Measurements from ENCODE around the gene TMEM255B.

The TMEM255B gene

GRCh38 chr13:113766035-113766800, 7.2 kb downstream of the TMEM255B start:
- DNase-seq (ENCODE audit: low read depth, low spot score) = no peak

DNA sequence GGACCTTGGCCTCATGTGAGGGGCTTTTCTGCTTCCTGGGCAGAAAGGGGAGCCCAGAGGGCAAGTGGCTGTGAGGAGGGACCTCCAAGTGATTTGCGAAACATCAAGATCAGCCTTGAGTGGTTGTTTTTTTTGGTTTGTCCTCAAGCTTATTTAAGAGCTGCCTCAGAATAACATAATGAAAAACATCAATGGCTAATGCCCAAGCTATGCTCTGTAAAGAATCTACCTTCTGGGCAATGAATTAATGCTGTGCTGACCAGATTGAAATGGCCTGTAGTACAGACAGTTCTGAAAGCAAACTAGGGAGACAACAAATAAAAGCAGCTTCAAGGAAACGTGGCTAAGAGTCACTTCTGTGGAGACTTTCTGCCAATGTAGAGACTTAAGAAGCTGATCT, 8.3 kb downstream of the TMEM255B start:
- DNase-seq (ENCODE audit: low read depth, low spot score) = no peak

DNA sequence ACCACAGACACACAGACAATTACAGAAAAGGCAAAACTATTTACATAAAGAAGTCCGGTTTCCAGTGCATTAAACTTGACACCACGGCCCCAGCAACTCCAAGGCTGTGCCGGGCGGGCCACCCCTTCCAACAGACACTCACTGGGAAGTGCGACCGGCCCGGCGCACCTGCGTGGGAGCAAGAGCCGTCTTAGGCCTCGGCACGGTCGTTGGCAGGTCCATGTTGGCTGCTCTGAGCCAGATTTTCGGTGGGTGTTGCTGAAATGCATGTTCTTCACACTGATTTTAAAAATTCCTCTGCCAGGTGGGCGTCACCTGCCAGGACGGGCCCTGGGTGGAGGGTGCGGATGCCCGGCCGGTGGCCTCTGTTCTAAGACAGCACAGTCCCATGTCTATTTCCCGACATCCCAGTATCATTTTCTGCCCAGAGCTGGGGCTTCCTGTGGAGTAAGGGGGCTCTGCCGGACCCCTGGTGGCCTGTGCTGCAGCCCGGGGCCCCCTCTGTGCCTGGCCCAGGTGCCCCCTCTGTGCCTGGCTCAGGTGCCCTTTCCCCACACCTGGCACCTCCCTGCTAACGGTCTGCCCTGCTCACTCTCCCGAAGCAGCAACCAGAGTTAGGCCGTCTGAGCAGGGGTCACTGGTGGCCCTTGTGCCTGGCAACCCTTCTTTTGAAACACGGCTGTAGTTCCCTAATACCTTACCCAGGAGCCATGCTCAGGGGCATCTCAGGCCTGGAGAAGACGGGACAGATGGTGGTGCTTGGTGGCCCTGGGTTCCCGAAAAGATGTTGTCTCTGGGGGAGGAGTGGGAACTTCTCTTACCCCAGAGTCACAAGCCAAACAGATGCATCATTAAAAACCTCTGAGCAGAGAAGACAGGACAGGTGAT, 9.2 kb downstream of the TMEM255B start:
- no peak for DNase-seq (ENCODE audit: low read depth, low spot score)

DNA sequence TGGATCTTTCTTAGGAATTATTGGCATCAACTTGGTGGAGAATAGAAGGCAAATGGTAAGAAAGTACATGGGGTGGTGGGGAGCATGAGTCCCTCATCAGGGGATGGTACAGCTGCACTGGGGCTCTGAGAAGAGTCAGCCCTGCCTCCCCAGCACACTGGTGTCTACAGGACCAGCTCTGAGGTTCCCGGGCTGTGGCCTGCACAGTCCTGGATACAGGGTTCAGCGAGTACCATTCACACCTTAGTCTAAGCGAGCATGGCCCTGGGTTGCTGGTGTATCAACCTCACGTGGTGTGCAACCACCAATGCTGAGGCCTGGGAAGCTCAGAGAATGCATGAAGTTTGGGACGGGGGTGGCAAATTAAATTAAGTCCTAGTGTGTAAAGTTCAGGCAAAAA, 10.1 kb downstream of the TMEM255B start:
- no peak for DNase-seq (ENCODE audit: low read depth, low spot score)

DNA sequence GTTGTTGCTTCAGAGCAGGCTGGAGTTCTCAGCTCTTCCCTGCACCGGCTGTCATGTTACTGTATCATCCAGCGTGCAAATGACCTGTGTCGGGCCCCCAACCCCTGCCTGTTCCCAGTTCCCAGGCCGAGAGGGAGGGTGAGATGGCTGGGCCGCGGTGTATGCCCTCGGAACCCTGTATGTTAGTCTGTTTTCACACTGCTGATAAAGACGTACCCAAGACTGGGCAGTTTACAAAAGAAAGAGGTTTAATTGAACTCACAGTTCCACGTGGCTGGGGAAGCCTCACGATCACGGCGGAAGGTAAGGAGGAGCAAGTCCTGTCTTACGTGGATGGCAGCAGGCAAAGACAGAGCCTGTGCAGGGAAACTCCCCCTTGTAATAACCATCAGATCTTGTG, 10.9 kb downstream of the TMEM255B start:
- DNase-seq (ENCODE audit: low read depth, low spot score) = no peak

DNA sequence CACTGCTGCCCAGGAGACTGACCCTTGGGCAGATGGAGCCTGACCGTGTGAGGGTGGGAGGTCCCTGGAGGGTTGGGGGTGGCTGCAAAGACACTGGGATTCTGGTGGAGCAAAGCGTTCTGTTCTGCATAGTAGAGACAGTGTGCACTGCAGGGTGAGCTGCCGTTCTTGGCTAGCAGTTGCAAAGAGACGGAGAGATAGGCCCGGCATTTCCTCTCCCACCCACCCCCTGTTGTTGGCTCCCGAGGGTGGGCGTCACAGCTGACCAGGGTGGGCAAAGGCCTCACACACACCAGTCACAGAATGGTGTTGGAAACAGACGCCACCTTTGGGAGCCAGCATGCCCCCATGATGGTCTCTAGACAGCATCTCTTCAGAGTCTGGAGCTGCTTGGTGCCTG, 11.4 kb downstream of the TMEM255B start:
- no peak for DNase-seq (ENCODE audit: low read depth, low spot score)

- no peak for DNase-seq (ENCODE audit: low read depth, low spot score)
These were observed 11.9 kb downstream of the TMEM255B start for GRCh38 chr13:113770937-113771336.

DNA sequence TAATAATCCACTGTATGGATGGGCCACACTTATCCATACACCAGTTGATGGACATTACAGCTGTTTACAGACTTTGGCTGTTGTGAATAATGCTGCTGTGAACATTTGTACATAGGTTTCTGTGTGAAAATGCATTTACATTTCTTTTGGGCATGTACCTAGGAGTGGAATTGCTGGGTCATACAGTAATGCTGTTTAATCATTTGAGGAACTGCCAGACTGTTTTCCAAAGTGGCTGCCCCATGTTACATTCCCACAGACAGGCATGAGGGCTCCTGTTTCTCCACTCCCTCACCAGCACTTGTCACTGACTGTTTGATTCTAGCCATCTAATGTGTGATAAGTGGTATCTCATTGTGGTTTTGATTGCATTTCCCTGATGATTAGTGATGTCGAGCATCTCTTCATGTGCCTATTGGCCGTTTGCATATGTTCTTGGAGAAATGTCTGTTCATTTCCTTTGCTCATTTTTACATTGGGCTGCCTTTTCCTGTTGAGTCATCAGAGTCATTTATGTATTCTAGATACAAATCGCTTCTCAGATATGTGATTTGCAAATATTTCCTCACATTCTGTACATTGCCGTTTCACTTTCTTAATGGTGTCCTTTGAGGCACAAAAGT, 12.8 kb downstream of the TMEM255B start:
- no peak for DNase-seq (ENCODE audit: low read depth, low spot score)

DNA sequence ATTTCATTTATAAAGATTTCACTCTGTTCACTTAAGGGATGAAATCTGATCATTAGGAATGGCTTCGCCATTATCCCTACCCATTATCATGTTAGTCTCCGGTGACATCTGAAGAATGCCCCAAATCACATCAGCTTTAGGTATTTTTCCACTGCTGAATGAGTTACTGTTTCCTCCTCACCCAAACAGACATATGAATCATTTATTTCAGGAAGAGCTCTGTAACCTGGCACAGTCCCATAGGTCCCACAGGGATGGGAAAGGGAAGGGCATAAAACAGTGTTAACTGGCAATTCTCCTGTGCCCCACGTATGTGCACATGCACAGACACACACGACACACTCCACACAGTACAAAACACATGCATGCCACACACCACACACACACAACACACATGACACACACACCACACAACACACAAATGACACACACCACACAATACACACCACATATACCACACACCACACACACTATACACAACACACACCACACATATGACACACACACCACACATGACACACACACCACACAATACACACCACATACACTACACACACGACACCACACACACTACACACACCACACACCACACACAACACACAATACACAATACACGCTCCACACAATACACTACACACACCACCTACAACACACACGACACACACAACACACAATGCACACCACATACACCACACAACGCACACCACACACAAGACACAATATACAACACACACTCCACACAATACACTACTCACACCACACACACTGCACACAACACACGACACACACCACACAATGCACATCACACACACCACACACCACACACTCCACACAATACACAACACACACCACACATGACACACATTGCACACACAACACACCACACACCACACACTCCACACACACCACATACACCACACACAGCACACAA, 15.4 kb downstream of the TMEM255B start:
- DNase-seq (ENCODE audit: low read depth, low spot score) = no peak

- no peak for DNase-seq (ENCODE audit: low read depth, low spot score)
These were observed 16.6 kb downstream of the TMEM255B start for GRCh38 chr13:113775451-113776145.

GRCh38 chr13:113776231-113777125, 17.5 kb downstream of the TMEM255B start:
- no peak for DNase-seq (ENCODE audit: low read depth, low spot score)

- no peak for DNase-seq (ENCODE audit: low read depth, low spot score)
These were observed 18.6 kb downstream of the TMEM255B start for GRCh38 chr13:113777311-113778260.

- DNase-seq (ENCODE audit: low read depth, low spot score) = no peak
These were observed 22.5 kb downstream of the TMEM255B start for GRCh38 chr13:113781571-113781970.

DNA sequence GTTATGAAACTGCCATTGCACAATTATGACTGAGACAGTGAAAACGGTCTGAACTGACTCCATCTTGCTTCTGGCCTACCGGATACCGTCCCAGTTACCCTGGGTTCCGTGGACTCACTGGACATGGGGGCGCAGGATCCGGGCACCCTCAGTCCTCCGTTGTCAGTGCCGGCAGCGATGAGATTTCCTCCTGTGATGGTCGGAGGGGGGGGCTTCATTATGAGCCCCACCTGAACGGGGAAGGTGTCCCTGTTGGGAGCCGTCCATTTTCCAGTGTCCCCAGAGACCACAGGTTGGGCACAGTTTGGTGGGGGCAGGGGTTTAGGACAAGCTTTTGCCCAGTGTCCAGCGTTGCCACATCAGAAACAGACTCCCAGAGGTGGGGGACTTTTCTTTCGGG, 23.4 kb downstream of the TMEM255B start:
- DNase-seq (ENCODE audit: low read depth, low spot score) = no peak

DNA sequence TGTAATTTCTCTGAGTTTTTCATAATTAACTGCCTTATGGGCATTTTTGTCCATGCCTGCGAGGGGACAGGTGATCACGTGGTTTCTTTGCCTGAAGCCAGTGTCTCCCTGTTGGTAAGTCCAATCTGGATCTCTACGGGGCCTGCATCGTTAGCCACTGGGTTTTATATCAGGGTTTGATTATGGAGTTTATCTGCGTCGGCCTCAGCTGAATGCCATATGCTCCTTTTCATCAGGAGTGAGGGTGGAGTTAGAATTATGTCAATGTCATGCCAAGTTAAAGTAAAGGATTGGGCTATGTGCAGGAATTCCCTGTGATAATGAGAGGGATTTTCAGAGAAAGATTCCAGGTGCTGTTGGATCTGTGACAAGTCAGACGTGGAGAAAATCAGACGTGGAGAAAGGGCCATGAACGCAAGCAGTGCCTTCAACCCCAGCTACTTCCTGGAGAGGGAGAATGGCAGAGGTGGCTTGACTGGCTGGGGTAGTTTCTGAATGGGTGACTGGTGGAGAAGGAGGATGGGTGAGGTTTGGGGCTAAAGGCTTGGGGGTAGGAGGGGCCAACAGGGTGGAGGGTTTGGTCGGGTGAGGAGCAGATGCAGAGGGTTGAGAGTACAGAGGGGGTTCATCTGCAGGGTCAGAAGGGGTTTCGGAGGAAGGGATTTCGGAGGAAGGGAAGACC, 24.3 kb downstream of the TMEM255B start:
- DNase-seq (ENCODE audit: low read depth, low spot score) = no peak

DNA sequence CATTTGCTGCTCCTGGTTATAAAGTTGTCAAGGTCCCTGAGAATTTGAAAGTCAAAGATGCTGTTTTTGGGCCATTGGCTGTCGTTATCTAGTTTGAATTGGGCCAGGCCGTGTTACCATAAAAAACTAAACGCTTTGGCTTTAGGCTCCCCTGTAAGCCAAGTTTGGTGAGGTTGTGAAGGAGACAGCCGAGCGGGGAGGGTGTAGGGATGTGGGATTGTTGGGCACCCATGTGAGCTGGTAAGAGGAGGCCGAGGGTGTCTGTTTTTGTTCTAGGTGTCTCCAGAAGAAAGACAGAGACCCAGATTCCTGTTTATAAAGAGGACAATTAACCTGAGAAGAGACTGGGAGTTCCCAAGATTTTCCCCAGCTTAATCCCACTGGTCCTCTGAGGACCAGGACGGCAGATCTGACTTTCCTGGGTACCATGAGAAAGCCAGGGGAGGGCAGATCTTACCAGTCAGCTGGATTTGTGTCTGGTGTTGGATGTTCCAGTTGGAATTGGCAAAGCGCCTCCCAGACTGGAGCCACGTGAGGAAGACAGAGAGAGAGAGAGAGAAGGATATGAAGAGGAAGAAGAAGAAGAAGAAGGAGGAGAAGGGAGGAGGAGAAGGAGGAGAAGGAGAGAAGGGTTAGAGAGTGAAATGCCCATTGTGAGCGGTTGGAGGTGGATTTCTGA, 25.1 kb downstream of the TMEM255B start:
- DNase-seq (ENCODE audit: low read depth, low spot score) = no peak

DNA sequence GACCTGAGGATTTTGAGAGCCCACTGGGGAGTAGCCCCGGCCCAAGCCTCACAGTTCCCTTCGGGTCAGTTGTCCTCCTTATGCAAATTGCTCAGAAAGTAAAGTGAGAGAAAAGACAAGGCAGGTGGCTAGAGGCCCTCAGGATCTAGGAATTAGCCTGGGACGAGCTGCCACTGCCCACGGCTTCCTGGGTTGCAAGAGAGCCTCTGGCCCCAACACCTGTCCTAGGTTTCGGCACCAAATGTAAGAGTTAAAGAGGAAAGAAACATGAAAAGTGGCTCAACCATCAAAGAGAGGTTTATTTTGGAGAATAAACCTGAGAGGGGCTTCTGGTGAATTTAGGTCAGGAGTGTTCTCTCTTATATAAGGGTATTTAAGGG, 25.6 kb downstream of the TMEM255B start:
- DNase-seq (ENCODE audit: low read depth, low spot score) = no peak
